A549 (cell line): ENCODE data around the gene RGMA.

ENCODE experiments used
- CHD4 ChIP-seq: fragments of 200-600 bp; sonication (generic); IDR thresholded peaks from 2 replicates; pipeline ENCODE4 v1.6.1; 2016; ENCODE audit warnings: antibody characterized with exemption, mild to moderate bottlenecking, borderline replicate concordance
- CTCF ChIP-seq: fragments of >200 bp; sonication (Bioruptor Twin); formaldehyde crosslinking; IDR thresholded peaks from 3 replicates; pipeline ENCODE4 v1.5.1; 2016
- HDAC2 ChIP-seq: fragments of 200-600 bp; sonication (generic); IDR thresholded peaks from 2 replicates; pipeline ENCODE4 v1.6.1; 2016
- MAFK ChIP-seq: fragments of 450-650 bp; IDR thresholded peaks from 2 replicates; pipeline ENCODE4 v1.6.1; 2014; ENCODE audit not compliant: partially characterized antibody
- NFE2L2 ChIP-seq: fragments of 150-350 bp; conservative IDR thresholded peaks from 2 replicates; pipeline ENCODE4 v1.6.1; 2014; ENCODE audit warnings: low read length
- TP53 ChIP-seq: fragments of 250-450 bp; sonication (Bioruptor Pico); IDR thresholded peaks from 2 replicates; pipeline ENCODE4 v1.5.0; 2021; ENCODE audit warnings: mild to moderate bottlenecking, moderate library complexity

- no peak for TF ChIP-seq MAFK
- TF ChIP-seq CTCF = no peak
- no peak for TF ChIP-seq NFE2L2
- no peak for TF ChIP-seq HDAC2
- TF ChIP-seq CHD4 = no peak
- no peak for TF ChIP-seq TP53 (CRISPR knock-in tag)
Observed at GRCh38 chr15:93068581-93069199, 20.3 kb downstream of the RGMA start.
